ENCODE results near the gene TSC22D1. TPM values are rescaled to one million over a fixed set of nuclear protein-coding genes. Genes with fewer than 3 reads are reported as not detected.
"Not testable (repeated sequence)": the region's sequence is repeated elsewhere in the genome, so short reads cannot be mapped to it uniquely, and the experiment has no call there.

TSC22D1 gene
- total RNA-seq, 1 donor from 2014 or later, result 76.4 TPM

GRCh38 chr13:44566601-44567000 is 9.5 kb downstream of the TSC22D1 start:
- DNase-seq, result no peak

- no peak for DNase-seq
Measured at GRCh38 chr13:44565881-44566280, 10.2 kb downstream of the TSC22D1 start.

DNA sequence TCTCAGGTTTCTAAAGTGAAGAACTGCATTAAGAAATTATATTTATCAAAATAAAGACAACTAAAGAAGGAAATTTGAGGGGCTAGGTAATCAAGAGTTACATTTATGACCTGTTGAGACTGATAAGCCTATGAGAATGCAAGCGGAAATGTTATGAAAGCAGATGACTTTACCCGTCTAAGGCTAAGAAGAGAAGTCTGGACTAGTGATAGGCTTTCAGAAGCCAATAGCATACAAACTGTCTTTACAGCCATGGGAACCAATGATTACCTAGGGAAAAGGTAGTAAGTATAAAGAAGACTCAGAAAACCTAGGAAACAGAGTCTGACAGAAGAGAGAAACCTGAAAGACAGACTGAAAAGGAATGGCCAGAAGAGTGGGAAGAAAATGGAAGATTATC is 11.2 kb downstream of the TSC22D1 start:
- no peak for DNase-seq

GRCh38 chr13:44562853-44563252 is 13.3 kb downstream of the TSC22D1 start:
- not testable (repeated sequence) for DNase-seq

DNA sequence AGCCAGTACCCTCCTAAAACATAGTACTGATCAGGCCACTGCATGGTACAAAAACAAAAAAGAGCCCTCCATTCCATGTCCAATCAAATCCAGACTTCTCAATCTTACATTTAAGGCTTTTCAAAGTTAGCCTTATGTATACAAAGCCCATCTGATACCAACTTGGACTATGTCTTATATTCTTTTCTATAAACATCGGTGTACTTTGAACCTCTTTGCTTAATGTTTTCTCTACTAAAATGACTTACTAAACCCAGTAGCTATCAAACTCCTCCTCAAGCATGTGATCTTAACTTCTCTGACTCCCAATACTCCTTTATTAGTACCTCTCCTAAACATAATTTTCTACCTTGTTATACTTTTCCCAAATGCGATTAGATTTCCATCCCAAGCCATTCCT is 14.8 kb downstream of the TSC22D1 start:
- DNase-seq, result no peak

- DNase-seq, result no peak
Measured at GRCh38 chr13:44557986-44558385, 18.1 kb downstream of the TSC22D1 start.

GRCh38 chr13:44555207-44555606 is 20.9 kb downstream of the TSC22D1 start:
- no peak for DNase-seq

GRCh38 chr13:44549476-44549875 is 26.7 kb downstream of the TSC22D1 start:
- no peak for DNase-seq

GRCh38 chr13:44546164-44546563 is 30.0 kb downstream of the TSC22D1 start:
- DNase-seq, result no peak

- no peak for DNase-seq
Measured at GRCh38 chr13:44543369-44543768, 32.8 kb downstream of the TSC22D1 start.

DNA sequence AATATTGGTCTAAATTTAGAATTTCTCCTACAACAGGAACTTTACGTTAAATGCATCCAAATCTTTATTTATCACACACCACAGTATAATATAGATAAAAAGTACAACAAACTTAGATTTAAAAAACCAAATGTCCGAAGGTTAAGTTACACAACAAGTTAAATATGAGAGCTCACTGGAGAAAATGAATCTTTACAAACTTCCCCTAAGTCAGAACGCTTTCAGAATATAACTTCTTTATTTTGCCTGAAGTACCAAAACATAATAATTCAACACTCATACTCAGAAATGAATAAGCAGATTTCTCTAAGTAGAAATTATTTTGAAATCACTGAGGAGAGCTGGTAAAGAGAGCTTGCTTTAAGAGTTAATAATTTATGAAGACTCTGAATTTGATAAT is 33.8 kb downstream of the TSC22D1 start:
- DNase-seq, result no peak

DNA sequence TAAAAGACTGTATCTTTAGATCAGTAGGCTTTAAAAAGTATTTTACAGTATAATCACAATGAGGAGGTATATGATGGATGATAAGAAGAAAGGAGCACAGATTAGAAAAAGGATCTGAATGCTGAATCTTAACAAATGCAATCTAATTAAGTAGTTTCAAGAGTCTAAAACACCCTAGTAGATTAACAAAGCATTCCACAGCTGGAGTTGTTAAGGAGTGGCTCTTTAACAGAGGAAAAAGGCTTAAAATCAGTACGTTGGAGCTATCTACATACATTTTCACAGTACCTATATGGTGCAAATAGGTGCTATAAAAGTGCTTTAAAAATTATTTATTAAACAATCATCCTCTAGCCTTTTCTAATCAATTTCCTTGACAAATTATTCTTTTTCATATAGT is 34.5 kb downstream of the TSC22D1 start:
- DNase-seq, result no peak

GRCh38 chr13:44540761-44541434 is 35.2 kb downstream of the TSC22D1 start:
- DNase-seq, result peak; percentile 15

DNA sequence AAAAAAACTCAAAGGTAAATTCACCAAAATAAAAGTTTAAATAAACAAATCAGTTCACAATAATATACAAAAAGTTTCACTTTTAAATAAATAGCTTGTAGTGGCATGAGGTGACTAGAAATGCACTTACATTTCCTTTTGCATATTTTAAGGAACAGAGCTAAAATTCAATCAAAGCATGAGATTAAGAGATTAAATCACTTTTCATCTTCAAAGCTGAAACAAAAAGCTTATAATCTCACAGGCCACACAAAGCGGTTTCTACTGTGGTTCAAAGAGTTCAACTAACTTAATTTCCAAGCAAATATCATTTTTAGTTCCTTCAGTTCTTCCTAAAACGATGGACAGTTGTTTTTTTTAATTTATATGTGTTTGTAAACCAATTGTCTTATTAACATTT is 38.9 kb downstream of the TSC22D1 start:
- DNase-seq, result no peak

DNA sequence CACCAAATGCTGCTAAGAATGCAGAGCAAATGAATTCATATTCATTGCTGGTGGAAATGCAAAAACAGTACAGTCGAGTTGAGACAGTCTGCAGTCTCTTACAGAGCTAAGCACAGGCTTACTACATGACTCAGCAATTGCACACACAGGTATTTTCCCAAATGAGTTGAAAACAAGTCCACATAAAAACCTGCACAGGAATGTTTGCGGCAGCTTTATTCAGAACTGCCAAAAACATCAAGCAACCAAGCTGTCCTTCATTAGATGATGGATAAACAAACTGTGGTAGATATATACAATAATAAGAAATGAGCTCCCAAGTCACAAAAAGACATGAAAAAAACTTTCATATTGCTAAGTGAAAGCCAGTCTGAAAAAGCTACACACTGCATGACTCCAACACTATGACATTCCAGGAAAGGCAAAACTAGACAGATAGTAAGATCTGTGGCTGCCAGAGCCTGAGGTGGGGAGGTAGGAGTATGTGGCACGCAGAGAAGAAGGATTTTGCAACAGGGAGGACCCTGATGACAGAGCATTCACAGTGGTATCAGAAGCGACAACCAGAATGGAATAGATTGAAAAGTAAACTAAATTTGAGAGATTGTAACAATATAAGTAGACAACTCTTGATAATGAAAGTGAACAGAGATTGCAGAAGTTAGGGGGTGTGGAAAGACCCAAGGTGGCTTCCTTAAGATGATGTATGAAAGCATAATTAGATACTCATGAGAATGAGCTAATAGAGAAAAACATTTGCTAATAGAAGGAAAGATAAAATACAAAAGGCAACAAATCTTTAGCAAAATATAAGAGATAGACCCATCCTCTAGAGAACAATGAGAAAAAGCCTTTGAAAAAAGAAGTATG is 52.7 kb downstream of the TSC22D1 start:
- peak; percentile 57 for DNase-seq

GRCh38 chr13:44519642-44520041 is 56.5 kb downstream of the TSC22D1 start:
- no peak for DNase-seq

- peak; percentile 43 for DNase-seq
Measured at GRCh38 chr13:44516771-44517170, 59.4 kb downstream of the TSC22D1 start.

DNA sequence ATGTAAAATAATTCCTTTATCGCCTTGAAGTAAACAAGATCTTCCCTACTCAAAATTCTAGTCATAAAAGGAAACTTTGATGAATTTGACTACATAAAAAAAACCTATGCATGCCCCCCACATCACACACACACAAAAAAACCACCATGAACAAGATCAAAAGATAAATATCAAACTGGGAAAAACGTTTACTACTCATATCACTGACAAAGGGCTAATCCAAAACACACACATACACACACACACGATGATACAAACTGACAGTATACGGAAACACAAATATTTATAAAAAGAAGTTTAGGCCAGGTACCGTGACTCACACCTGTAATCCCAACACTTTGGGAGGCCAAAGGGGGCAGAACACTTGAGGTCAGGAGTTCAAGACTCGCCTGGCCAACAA is 61.9 kb downstream of the TSC22D1 start:
- DNase-seq, result no peak

- DNase-seq, result not testable (repeated sequence)
Measured at GRCh38 chr13:44509853-44510252, 66.3 kb downstream of the TSC22D1 start.

DNA sequence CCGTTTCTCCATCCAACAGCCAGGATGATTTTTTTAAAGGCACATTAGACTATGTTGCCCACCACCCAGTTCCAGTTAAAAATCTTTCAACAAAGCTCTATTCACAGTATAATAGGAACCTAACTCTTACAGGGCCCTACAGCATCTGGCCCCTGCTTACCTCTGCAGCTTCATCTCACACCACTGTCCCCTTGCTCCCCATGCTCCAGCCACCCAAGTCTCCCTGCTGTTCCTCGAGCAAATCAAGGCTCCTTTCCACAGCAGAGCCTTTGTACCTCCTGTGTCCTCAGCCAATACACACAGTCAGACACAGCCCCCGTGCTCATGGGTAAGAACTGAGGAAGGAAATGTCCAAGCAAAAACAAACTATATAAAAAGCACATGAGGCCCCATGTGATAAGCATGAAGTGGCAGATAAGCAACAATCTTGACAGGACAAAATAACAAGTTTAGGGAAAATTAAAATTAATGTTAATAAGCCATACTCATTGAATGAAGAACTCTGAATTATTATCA is 67.5 kb downstream of the TSC22D1 start:
- DNase-seq, result peak; percentile 47

- DNase-seq, result no peak
Measured at GRCh38 chr13:44507639-44508038, 68.5 kb downstream of the TSC22D1 start.

- DNase-seq, result no peak
Measured at GRCh38 chr13:44506719-44507118, 69.4 kb downstream of the TSC22D1 start.

GRCh38 chr13:44506251-44506650 is 69.9 kb downstream of the TSC22D1 start:
- DNase-seq, result no peak

GRCh38 chr13:44504116-44504515 is 72.0 kb downstream of the TSC22D1 start:
- DNase-seq, result no peak
